ENCODE results near the gene SSTR3.
A peak's percentile ranks its signal among the peaks of the same experiment; 100 is the strongest.

Gene SSTR3

DNA sequence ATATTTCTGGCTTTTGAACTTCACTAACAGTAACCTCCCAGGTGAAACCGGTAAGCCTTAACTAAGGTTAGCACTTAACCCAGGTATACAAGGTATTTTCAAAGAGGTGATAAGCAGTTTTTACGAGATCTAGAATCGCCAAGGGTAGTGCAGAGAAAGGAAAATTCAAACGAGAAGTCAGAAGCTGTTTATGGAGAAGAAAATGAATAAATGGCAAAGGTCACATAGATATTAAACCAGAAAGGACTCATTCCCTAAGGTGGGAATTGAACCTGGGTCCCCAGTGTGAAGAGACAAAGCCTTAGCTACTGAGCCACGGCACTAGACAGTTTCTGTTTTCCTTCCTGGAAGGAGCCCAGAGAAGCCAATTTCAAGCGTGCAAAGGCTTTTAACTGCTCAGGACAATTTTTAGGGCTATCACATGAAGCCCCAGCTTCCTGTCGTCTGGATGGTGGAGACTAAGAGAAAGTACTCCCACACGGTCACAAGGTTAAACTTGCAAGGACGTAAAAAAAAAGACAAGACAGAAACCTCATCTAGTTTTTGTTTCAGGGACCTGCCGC, 18.6 kb downstream of the SSTR3 start:
- DNase-seq, result no peak

DNA sequence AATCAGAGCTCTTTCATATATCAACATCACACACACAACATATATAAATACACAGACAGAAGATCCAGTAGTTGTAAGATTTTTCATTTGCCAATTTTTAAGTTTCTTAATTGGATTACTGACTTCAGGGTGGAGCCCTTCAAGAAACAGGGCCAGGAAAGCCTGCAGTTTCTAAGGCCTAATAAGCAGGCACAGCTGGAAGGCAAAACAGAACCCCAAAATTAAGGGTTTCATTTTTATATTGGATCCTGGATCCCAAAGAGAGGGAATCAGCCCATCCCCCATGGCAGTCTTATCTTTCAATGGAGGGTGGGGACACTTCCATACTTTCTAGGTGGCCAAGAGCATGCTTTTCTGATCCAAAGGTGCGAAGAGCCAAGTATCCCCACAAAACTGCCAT, 19.5 kb downstream of the SSTR3 start:
- DNase-seq, result no peak

DNA sequence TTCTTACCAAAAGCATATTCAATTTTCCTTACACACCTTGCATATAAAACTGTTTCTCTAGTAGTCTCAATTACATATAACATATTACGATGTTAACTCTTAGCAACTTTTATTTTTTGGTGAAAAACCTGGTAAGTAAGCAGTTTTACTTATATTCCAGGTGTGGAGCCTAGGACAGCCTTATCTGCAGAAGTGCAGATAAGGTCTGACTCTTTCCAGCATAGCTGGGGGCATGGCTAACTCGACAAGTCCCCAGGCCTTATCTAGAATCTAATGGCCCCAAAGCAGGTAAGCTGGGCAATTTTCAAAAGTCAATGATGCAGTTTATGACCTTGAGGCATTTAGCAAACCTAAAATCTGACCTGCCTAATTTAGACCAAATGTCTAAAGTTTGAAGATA, 20.1 kb downstream of the SSTR3 start:
- no peak for DNase-seq

DNA sequence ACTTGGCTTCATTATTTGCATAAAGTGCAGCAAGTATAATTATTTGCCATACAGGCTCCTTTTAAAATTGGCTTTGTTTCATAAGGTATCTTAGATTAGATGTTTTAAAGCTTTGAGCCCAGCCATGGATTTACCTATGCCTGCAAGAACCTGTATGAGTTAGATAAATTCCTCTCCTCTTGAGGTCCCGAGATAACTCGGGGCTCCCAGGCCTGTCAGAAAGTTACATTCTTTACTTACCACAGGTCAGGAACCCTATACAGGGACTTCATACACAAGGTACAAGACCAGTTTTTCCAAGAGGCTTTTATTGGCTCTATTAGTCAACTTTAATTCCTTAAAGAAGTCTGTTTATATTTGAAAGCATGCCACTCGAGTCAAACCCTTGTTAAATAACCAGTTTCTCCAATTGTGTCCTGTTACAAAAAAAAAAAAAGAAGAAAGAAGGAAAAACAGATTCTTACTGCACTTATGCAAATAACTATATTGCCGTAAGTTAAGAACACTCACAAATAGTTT, 22.0 kb downstream of the SSTR3 start:
- no peak for DNase-seq

DNA sequence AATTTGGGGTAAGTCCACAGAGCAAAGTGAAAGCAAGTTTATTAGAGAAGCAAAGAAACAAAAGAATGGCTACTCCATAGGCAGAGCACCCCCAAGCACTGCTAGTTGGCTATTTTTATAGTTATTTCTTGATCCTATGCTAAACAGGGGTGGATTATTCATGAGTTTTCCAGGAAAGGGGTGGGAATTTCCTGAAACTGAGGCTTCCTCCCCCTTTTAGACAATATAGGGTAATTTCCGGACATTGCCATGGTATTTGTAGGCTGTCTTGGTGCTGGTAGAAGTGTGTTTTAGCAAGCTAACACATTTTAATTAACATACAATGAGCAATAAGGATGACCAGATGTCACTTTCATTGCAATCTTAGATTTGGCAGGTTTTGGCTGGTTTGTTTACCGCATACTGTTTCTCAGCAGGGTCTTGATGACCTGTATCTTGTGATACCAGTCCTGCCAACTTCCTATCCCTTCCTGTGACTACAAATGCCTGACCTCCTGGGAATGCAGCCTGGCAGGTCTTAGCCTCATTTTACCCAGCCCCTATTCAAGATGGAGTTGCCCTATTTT, 23.3 kb downstream of the SSTR3 start:
- peak; percentile 28 for DNase-seq

DNA sequence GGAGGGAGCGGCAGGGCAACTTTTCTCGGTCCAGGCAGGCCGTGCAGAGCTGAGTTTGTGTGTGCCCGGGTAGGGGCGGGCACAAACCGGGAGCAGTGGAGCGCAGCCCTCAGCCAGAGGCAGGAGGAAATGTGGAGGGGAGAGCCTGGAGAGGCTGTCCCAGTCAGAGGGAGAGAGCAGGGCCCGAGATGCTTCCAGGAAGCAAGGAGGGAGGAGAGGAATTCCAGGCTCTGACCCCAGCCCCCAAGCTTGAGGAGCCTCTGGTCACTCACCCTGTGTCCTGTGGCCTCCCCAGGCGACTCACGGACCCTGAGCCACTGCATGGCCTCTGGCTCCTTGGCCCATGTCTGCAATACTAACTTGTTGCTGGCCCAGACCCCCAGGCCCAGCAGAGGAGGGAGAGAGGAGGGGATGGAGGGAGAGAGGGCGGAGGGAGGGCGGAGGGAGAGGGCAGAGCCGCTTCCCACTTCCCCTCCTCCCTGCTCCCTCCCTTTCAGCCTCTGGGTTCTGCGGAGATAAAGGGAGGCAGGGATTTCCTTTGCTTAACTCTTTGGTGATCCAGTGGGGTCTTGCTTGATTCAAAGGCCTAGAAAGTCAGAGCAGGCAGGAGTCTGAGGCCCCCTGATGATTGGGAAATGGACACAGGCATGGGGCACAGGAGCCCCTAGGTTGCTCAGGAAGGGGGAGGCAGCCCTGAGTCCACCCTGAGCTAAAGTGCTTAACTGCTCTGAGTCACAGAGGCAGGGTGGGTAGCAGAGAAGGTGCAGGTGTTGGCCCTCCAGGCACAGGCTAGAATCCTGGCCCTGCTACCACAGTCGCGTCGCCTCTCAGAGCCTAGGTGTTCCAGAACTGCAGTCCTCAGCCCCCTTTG, 24.2 kb downstream of the SSTR3 start, which contains the start of gene C1QTNF6:
Gene C1QTNF6 (minus strand): TSS at position 357 of the 871 bp plus-strand sequence. CDS start 34 bp downstream, at position 323.
- no peak for DNase-seq

DNA sequence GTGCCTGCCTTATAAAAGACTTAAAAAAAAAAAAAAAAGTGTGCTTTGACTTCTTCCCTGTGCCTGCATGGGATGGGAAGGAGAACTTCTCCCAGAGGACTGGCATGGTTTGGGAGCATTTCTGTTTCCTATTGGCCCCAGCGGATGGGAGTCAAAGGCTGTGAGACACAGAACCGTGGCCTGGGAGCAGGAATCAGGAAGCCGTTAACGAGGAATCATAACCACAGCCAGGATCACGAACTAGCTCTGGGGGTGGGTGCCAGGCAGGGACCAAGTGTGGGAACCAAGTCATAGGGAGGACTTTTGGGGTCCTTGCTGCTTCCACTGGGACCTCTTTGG, 24.8 kb downstream of the SSTR3 start:
- no peak for DNase-seq

DNA sequence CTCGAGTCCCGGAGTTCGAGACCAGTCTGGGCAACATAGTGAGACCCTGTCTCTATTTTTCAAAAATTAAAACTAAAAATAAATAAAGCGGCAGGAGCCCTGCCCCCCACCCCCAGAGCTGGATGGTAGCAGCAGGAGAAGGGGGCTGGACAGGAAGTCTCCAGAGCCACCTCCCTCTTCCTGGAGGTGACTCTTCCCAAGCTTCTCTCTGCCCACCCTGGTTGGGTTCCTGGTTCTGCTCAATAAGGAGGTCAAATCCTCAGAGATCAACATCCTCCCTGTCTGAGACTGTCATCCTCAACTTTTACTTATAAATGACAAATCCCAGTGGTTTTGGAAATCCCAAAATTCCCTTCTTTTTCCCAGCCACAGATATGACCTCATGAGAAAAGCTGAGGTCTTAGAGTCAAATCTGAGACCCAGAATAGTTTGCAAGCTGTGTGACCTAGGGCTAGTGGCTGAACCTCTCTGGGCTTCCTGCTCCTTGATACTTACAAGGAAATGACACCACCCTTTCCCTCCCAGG, 25.2 kb downstream of the SSTR3 start:
- no peak for DNase-seq

DNA sequence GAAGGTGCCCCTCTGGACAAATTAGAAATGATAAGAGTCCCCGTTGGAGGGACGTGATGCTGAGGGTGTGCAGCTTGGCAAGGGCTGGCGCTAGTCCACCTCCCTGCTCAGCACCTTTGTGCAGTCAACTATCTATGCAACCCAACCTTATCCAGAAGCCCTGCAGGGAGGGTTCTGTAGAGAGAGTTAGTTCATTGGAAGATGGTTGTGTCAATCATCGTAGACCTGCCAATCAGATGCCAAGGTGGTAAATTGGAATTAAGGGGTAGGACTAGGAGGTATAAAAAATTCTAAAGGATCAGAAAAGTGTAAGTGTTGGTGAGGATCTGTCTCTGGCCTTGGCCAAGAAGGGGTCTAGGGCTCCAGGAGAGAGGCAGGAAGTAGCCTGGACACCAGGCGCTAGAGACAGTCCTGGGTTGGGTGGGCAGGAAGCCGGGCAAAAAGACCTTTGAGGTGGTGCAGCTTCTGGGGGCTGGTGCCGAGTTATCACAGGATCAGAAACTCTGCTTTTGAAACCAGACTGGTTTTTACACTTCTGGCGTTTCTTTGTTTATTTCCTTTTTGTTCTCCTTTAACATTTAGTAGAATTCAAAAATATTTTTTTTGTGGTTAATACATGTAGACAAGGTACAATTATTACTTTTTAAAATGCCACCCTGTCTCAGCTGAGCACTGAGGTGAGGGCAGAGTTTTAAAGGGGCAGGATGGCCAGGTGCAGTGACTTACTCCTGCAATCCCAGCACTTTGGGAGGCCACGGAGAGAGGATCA, 25.9 kb downstream of the SSTR3 start:
- DNase-seq, result no peak

DNA sequence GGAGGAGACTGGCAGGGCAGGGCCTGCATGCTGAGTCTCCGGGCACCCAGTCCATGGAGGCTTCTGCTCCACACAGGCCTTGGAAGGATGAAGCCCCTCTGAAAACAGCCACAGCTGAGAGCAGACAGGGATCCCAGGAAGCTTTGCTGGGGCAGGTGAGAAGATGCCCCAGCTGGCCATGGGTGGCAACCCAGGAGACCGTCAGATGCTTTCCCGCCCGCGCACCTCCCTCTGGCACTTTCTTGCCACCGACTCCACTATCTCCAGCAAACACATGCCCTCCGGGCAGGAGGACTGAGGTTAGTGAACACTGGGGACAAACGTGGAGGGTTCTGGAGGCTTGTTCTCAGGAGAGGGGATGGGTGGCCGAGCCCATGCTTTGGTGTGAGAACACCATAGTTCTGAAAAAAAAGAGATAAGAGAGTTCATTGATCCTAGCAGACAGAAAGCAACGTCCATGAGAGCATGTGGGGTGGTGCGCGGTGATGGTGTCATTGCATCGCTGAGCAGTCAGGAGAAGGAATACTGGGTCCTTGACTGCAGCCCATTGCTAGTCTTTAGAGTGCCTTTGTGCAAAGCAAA, 26.5 kb downstream of the SSTR3 start:
- DNase-seq, result no peak

DNA sequence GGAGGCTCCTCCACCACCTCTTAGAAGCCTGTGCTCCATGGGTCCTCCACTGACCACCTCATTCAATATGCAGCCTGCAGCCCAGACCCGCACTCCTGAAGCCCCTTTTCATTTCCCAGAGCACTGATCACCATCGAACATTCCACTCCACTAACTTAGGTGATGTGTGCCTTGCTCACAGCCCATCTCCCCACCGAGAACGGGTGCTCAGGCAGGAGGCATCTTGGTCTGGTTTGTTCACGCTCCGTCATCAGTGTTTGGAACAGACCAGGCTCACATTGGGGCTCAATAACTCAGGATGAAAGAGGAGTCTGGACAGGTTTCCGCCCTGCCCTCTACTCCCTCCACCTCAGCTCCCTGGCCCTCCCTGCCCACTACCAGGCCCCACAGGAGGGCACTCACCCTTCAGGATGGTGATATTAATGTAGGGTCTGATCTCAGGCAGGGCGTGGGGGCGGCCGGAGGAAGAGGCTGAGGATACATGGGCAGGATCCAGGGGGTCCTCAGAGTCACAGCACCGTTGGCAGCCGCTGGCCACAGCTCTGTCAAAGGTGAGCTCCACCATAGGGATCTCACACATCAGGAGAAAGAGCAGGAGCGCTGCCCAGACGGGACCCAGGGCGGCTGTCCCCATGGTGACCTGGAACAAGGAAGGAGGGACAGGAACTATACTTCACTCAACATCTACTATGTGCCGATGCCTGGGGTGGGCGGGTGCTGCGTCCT, 27.3 kb downstream of the SSTR3 start:
- no peak for DNase-seq

DNA sequence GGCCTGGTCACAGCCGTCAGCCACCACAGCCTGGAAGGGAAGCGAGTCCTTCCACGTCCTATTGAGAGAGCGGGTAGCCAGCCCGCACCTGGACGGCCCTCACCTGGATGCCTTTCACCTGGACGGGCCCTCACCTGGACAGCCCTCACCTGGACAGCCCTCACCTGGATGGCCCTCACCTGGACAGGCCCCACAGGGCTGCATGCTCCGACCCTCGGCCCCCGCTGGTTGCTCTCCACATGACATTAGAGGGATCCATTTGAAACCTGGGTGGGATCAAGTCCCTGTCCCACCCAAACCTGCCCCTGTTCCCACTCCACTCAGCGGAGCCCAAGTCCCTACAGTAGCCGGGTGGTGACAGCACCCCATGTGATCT, 27.9 kb downstream of the SSTR3 start:
- DNase-seq, result no peak

DNA sequence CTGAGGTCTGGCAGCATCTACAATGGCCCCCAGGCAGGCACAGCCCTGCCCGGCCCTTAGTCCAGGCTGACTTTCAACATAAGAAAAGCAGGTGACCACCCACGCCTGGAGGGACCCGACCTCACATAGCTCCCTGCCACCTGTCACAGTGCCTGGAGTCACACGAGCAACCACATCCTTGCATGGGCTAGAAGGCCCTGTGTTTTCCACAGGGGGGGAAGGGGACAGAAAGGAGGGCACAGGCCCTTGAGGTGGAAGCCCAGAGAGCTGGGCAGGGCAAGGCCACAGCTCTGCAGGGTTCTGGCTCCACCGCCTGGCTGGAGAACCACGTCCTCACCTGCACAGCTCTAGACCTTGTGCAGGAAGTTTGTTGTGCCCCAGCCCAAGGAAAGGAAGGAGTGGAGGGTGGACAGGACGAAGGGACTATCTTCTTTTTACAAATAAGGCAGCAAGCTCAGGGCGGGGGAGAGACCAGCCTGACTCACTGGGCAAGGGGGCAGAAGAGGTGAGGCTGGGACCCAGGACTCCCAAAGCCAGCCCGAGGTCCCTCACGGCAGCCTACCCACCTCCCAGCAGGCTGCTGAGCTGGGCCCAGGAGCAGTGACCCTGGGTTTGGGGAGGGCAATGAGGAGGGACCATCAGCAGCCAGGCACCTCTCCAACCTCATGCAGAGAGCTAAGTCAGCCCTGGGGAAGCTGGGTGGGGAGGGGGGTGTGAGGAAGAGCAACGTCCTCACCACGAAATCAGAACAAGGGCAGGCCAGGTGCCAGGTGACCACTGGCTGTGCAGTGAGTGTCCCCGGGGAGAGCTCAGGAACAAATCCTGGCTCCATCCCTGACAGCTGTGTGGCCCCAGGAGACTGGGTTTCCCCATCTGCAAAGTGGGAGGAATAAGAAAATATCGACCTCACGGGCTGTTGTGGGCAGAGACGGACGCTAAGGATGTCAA, 28.6 kb downstream of the SSTR3 start:
- no peak for DNase-seq

DNA sequence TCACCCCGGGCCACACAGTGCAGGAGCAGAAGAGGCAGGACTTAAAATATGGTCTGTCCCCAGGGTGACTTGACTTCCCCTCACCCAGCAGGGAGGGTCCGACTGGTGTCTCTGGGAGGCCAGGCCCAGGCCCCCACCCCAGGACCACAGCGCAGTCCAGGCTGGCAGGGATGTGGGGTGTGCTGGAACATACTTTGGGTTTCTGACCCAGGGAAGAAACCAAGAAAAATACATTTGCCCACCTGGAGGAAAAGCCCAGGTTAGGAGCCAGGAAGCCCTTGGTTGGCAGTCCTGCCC, 29.4 kb downstream of the SSTR3 start:
- DNase-seq, result no peak

DNA sequence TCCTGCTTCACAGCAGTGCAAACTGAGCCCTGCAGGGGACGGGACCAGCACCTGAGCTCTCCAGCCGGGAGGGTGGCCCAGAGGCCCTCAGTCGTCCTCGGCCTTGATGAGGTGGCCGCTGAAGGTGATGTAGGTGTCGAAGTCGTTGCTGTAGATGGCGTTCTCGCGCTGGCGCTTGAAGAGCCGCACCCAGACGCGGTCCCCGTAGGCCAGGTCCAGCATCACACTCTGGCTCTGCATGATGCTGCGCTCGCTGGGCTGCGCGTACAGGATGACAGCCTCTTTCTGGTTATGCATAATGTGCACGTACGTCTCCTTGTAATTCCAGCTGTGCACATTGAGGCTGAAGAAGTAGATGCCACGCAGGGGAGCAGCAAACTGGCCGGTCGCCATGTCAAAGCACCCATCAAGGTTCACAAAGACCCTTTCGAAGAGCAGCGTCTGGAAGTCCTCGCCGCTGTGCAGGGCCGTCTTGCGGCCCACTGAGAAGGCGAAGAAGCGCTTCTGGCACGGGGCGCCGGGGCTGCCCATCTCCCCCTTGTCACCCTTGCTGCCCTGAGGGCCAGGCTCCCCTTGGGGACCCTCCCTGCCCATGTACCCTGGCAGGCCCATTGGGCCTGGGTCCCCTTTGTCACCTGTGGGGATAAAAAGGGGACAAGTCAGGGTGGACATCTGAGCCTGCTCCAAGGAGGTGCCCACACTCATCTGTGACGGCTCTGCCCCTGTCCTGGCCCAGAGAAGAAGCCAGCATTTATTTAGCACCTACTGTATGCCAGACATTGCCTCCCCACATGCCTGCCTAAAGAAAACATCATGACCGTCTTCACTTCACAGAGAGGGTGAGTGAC, 30.0 kb downstream of the SSTR3 start:
- no peak for DNase-seq

DNA sequence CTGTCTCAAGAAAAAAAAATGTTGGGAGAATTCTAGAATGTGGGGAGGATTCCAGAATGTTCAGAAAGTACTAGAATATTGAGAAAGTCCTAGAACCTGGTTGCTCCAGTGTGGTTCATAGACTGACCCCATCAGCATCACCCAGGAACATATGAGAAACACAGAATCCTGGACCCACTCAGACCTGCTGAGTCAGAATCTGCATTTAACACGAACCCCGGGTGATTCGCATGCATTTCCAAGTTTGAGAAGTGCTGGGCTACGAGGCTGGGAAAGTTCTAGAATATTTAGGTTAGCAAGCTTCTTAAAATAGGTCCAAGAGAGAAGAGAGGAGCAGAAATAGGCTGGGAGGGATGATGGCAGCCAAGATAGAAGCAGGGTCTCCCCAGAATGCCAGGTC, 30.6 kb downstream of the SSTR3 start:
- DNase-seq, result no peak

DNA sequence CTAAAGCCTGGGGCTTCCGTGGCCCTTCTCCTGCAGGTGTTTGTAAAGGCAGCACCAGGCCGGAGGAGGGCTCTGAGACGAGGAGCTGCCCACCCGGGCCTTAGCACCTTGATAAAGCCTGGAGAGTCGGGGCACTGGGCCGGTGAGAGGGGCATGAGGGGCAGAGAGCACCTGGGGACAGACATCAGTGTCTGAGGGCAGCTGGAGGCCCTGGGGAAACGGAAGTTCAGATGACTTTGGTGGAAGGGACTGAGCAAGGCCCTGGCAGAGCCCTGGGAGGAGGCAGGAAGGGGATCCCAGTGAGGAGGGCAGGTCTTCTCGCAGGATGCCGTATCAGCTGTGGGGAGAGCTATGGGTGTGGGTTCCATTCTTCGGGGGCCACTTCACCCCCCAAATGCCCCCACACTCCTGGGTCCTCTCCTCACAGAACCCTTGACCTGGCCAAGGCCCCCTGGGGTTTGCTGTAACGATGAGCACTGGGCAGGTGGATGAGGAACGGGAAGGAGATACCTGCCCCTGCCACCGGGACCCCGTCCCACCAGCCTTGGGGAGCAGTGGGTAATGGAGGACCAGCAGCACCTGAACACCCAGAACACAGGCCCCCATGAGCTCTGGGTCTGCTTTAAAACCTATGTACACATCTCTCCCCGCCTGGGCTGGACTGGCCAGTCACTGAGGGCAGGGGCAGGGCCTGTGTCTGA, 31.6 kb downstream of the SSTR3 start:
- DNase-seq, result no peak

DNA sequence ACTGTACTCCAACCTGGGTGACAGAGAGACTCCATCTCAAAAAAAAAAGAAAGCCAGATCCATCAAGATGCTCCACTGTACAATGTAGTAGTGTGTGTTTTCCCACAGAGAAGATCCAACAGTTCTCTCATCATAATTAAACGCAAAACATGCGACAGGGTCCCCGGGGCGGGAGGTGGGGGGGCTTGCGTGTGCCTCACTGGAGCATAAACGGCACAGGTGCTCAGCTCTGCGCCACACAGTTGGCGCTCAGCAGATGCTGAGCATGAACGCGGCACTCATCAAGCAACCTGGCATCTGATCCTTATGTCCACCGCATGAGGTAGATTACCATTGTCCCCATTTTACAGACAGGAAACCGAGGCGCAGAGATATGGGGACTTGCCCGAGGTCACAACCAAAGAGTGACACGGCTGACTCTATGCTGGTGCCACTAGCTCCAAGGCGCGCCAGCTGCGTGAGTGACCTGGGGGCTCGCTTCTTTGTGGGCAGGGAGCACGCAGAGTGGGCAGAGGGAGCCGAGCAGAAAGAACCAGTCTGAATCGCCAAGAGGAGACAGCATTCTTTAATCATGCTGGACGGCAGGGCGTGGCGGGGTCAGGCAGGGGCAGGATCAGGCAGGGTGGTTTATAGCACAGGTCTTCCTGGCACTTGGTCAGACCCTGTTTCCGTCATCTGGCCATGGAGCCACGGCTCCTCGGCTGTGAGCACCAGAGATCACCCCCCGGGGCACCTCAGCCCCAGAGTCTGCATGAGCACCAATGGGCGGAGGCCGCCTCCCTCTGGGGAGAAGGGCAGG, 32.5 kb downstream of the SSTR3 start:
- no peak for DNase-seq

DNA sequence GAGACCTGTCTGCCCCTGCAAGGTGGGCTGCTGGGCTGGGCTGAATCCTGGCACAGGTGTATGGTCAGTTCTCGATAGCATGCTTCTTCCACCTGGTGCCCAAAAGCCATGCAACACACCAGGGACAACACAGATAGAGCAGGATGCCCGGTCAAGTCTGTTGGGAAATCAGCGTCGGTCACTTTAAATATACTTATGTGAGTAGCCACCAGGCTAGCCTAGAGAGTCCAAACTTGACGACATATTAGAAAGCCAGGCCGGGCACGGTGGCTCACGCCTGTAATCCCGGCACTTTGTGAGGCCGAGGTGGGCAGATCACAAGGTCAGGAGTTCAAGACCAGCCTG, 33.2 kb downstream of the SSTR3 start:
- DNase-seq, result no peak

Data from NCI-H2171 treated with DMSO at 0.1 percent for 48 hours (cell line).